ENCODE data around the gene RAP1GAP2. TPM values are rescaled to one million over a fixed set of nuclear protein-coding genes. Genes with fewer than 3 reads are reported as not detected.
"Not testable (repeated sequence)": the region's sequence is repeated elsewhere in the genome, so short reads cannot be mapped to it uniquely, and the experiment has no call there.

RAP1GAP2 gene
- total RNA-seq, 1 experiment from 2014 or later: 4.4 TPM

GRCh38 chr17:3048727-3049471 lies 252.7 kb downstream of the RAP1GAP2 start:
- no peaks in the 10 kb centered on the region for H3K9me3 ChIP-seq
- H3K36me3 ChIP-seq: no peaks in the 10 kb centered on the region
- peak overlapping the region; percentile 75 for H3K4me3 ChIP-seq
- DNase-seq: peak; percentile 96
- no peaks in the 10 kb centered on the region for H3K27me3 ChIP-seq

- H3K4me3 ChIP-seq: peak overlapping the region; percentile 75
- DNase-seq: no peak
These were observed 253.6 kb downstream of the RAP1GAP2 start for GRCh38 chr17:3049705-3050295.

GRCh38 chr17:3054868-3055267 lies 258.6 kb downstream of the RAP1GAP2 start:
- not testable (repeated sequence) for H3K9me3 ChIP-seq, H3K36me3 ChIP-seq, H3K27me3 ChIP-seq, H3K4me3 ChIP-seq, DNase-seq

More at GRCh38 chr17:3049705-3050295, 253.6 kb downstream of the RAP1GAP2 start:
- no peaks in the 10 kb centered on the region for H3K9me3 ChIP-seq
- H3K36me3 ChIP-seq: no peaks in the 10 kb centered on the region
- H3K27me3 ChIP-seq: no peaks in the 10 kb centered on the region

GRCh38 chr17:3062824-3063377 lies 266.7 kb downstream of the RAP1GAP2 start:
- not testable (repeated sequence) for DNase-seq, H3K9me3 ChIP-seq, H3K27me3 ChIP-seq, H3K4me3 ChIP-seq, H3K36me3 ChIP-seq

- H3K4me3 ChIP-seq, DNase-seq, H3K36me3 ChIP-seq, H3K9me3 ChIP-seq, H3K27me3 ChIP-seq: not testable (repeated sequence)
These were observed 267.3 kb downstream of the RAP1GAP2 start, which contains the start of gene OR1D5 for GRCh38 chr17:3063507-3063906. OR1D5 (minus strand) TSS chr17:3063607; CDS start chr17:3063607, 0 bp downstream.

GRCh38 chr17:3065192-3065591 lies 269.0 kb downstream of the RAP1GAP2 start:
- H3K36me3 ChIP-seq, H3K27me3 ChIP-seq, H3K9me3 ChIP-seq, DNase-seq, H3K4me3 ChIP-seq: not testable (repeated sequence)

GRCh38 chr17:3073850-3074249 lies 277.6 kb downstream of the RAP1GAP2 start:
- H3K4me3 ChIP-seq, H3K9me3 ChIP-seq, DNase-seq, H3K27me3 ChIP-seq, H3K36me3 ChIP-seq: not testable (repeated sequence)

Other genes starting within 250 kb of the RAP1GAP2 start
- 66.4 and 179 TPM in 2 replicates for gene PAFAH1B1, start 202.8 kb upstream of the RAP1GAP2 start, total RNA-seq (2014; rRNA removed; shearing (Covaris generic); ENCODE audit: low replicate concordance)
- gene CLUH, start 84.7 kb upstream of the RAP1GAP2 start, total RNA-seq (2014; rRNA removed; shearing (Covaris generic); ENCODE audit: low replicate concordance): 44.7 and 63.8 TPM in 2 replicates
- not detected in 2 replicates for gene CCDC92B, start 46.8 kb upstream of the RAP1GAP2 start, total RNA-seq (2014; rRNA removed; shearing (Covaris generic); ENCODE audit: low replicate concordance)

Data from MG63 (cell line).